Endothelial cell of umbilical vein (primary cell): ENCODE data around the gene BANF2. TPM values are rescaled to one million over a fixed set of nuclear protein-coding genes. Genes with fewer than 3 reads are reported as not detected.
A peak's percentile ranks its signal among the peaks of the same experiment; 100 is the strongest.

Source experiments
- BruUV-seq: library from RNA; stranded (reverse); fragments of 400-500 nt; replicated peaks from 2 replicates; lab custom pipeline; 2021; lab: Mats Ljungman, UMichigan
- CTCF ChIA-PET: fragments of 300-600, 350-600 bp; sonication (Branson Sonifier 250); formaldehyde crosslinking; loops from one replicate; lab custom pipeline; 2021; ENCODE audit warnings: antibody characterized with exemption, inconsistent platforms; lab: Charles Lee
- POLR2A ChIA-PET: fragments of 300-600, 350-600 bp; sonication (Branson Sonifier 250); formaldehyde crosslinking; loops from one replicate; lab custom pipeline; 2021; ENCODE audit warnings: antibody characterized with exemption, inconsistent platforms; lab: Charles Lee
- DNase-seq: peaks from one replicate; pipeline ENCODE4 v3.0.0-alpha.2; 2011; ENCODE audit warnings: low read depth, low spot score
- FAIRE-seq: peaks from 2 replicates; lab custom pipeline; 2011; peaks lifted over from hg19 to GRCh38; lab: Jason Lieb, UNC
- H2AFZ ChIP-seq: 2 replicates; pipeline ENCODE4 v1.6.0; 2012; ENCODE audit warnings: low read depth, low read length, control low read depth, inconsistent platforms
- H3K27ac ChIP-seq: 2 replicates; pipeline ENCODE4 v1.5.1; 2011; ENCODE audit warnings: low read depth, mild to moderate bottlenecking, control low read depth, low read length, moderate library complexity; ENCODE audit not compliant: insufficient read depth
- H3K27me3 ChIP-seq, 2 experiments: 2 replicates each; pipeline versions ENCODE4 v1.6.0 to v1.6.1; 2011; ENCODE audit warnings: low read length in 2 of 2, mixed read lengths in 1 of 2; ENCODE audit not compliant: control insufficient read depth in 2 of 2, insufficient read depth in 2 of 2
- H3K36me3 ChIP-seq, 2 experiments: 2 replicates in 1 of 2; 3 replicates in 1 of 2; pipeline ENCODE4 v1.5.1; 2011; ENCODE audit warnings: low read length in 2 of 2, mild to moderate bottlenecking in 1 of 2, moderate library complexity in 1 of 2; ENCODE audit not compliant: control insufficient read depth in 2 of 2, insufficient read depth in 2 of 2; ENCODE audit errors: extremely low read depth in 1 of 2
- H3K4me1 ChIP-seq: 3 replicates; pipeline ENCODE4 v1.5.1; 2011; ENCODE audit warnings: mild to moderate bottlenecking, low read length; ENCODE audit not compliant: control insufficient read depth, insufficient read depth; ENCODE audit errors: extremely low read depth
- H3K4me2 ChIP-seq: 2 replicates; pipeline ENCODE4 v1.6.1; 2011; ENCODE audit warnings: low read length, control low read depth, mixed read lengths; ENCODE audit not compliant: insufficient read depth
- H3K4me3 ChIP-seq, 3 experiments: fragments of 200-600 bp in 1 of 3; sonication (generic), shearing (Covaris generic) in 1 of 3; replicated peaks in 1 of 3; 2 replicates each; pipeline ENCODE4 v1.5.1; 2011 to 2016; ENCODE audit warnings: control low read depth in 3 of 3, low read length in 3 of 3, mild to moderate bottlenecking in 2 of 3, inconsistent platforms in 1 of 3, low read depth in 1 of 3, moderate library complexity in 1 of 3; ENCODE audit not compliant: insufficient read depth in 1 of 3
- H3K79me2 ChIP-seq: 2 replicates; pipeline ENCODE4 v1.6.0; 2012; ENCODE audit warnings: low read length, inconsistent platforms; ENCODE audit not compliant: control insufficient read depth, insufficient read depth
- H3K9ac ChIP-seq: replicated peaks from 2 replicates; pipeline ENCODE3; 2011; ENCODE audit warnings: low read length, control low read depth; ENCODE audit not compliant: insufficient read depth; ENCODE audit errors: extremely low read depth
- H3K9me1 ChIP-seq: replicated peaks from 3 replicates; pipeline ENCODE4 v1.6.0; 2011; ENCODE audit warnings: mild to moderate bottlenecking, low read length; ENCODE audit not compliant: control insufficient read depth, insufficient read depth; ENCODE audit errors: extremely low read depth
- H3K9me3 ChIP-seq: replicated peaks from 2 replicates; pipeline ENCODE4 v1.5.1; 2012; ENCODE audit warnings: low read length, inconsistent platforms; ENCODE audit not compliant: control insufficient read depth, insufficient read depth
- H4K20me1 ChIP-seq: replicated peaks from 2 replicates; pipeline ENCODE3; 2011; ENCODE audit warnings: mild to moderate bottlenecking, low read length; ENCODE audit not compliant: control insufficient read depth, insufficient read depth; ENCODE audit errors: extremely low read depth
- CTCF ChIP-seq, 2 donors: IDR thresholded peaks; 1 replicate in 1 of 2; 2 replicates in 1 of 2; pipeline ENCODE4 v1.5.1; 2011; ENCODE audit warnings: low read length in 2 of 2, mild to moderate bottlenecking in 2 of 2, moderate library complexity in 2 of 2, control low read depth in 1 of 2, inconsistent platforms in 1 of 2, low read depth in 1 of 2; ENCODE audit not compliant: insufficient read depth in 1 of 2; ENCODE audit errors: extremely low read depth in 1 of 2
- GATA2 ChIP-seq: IDR thresholded peaks from 2 replicates; pipeline ENCODE4 v1.7.0; 2011; ENCODE audit warnings: low read depth, mild to moderate bottlenecking, moderate library complexity, mixed read lengths, low read length; ENCODE audit not compliant: insufficient read length, insufficient read depth
- JUN ChIP-seq: IDR thresholded peaks from 2 replicates; pipeline ENCODE4 v1.6.1; 2011; ENCODE audit warnings: borderline replicate concordance, low read depth; ENCODE audit not compliant: insufficient read length, insufficient read depth
- MYC ChIP-seq: IDR thresholded peaks from one replicate; pipeline ENCODE4 v1.6.1; 2011; ENCODE audit warnings: mild to moderate bottlenecking, low read depth, low read length
- POLR2A ChIP-seq: IDR thresholded peaks from 2 replicates; pipeline ENCODE4 v1.6.1; 2012; ENCODE audit warnings: low read depth, mild to moderate bottlenecking, control low read depth, low read length
- POLR2AphosphoS5 ChIP-seq: IDR thresholded peaks from 2 replicates; pipeline ENCODE4 v1.6.1; 2012; ENCODE audit warnings: low read depth, mild to moderate bottlenecking, control low read depth, low read length, moderate library complexity; ENCODE audit not compliant: insufficient read depth
- dilution Hi-C: fragments of 300-500 bp; cut with MboI; formaldehyde crosslinking; loops from one replicate; pipeline ENCODE4 v1.15.0; 2019; ENCODE audit warnings: low sequenced_read_pairs; ENCODE audit not compliant: extremely low pct_ligation_motif_present
- intact Hi-C: fragments of 100-400 bp; cut with micrococcal nuclease; formaldehyde crosslinking; loops from one replicate; pipeline ENCODE4 v1.10.0; 2022
- polyA plus RNA-seq, 4 experiments: library from polyadenylated mRNA; depleted of rRNA in 3 of 4; stranded (reverse) in 3 of 4; unstranded in 1 of 4; fragments of >200 nt; gene quantifications; 2 replicates each; pipeline versions ENCODE4 v1.2.1 to v1.2.3, GENCODE V29; 2011 to 2012; ENCODE audit warnings: missing spikeins in 1 of 4
- total RNA-seq: library from RNA; stranded (reverse); gene quantifications from 2 replicates; pipeline ENCODE4 v1.2.3, GENCODE V29; 2021

Gene BANF2
- total and polyA plus RNA-seq, 2 donors (not counting 3 experiments of a cell fraction or from before 2014, with no cell fraction given), result not detected

DNA sequence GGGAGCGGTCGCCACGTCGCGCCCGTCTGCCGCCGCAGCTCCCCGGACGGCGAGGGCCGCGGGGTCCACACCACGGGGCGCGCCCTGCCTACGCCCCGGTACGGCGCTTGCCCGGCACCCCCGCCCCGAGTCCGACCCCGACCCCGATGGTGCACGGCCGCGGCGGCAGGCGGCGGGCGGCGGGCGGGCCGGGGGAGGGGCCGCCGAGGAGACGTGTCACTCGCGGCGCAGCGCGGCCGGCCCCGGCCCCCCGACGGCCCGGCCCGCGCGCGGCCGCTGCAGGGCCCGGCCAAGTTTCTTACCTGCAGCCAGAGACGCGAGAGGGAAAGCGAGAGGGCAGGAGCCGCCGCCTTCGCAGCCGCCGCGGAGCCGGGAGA is 18.1 kb upstream of the BANF2 start:
- dilution Hi-C loops (no loop called here), intact Hi-C loops (loop anchor here (1.0 to 5.0 kb wide), 10 partner anchors 26 to 606 kb away; partner anchors contain the start of genes BFSP1, DSTN and ZNF133)

More for the DNA sequence above, 18.1 kb upstream of the BANF2 start:
- peak overlapping the region; percentile 44 to 90 (median 62) for H3K4me3 ChIP-seq
- no peak for DNase-seq
- TF ChIP-seq POLR2A (no peak), MYC (no peak), JUN (no peak), GATA2 (no peak), CTCF (IDR thresholded peaks at IDR 0.05; ENCODE audit: extremely low read depth in 1 of 2, insufficient read depth in 1 of 2, low read depth in 1 of 2, low read length in 2 of 2) (no peak), POLR2AphosphoS5 (no peak)
- H3K27ac ChIP-seq, result peak overlapping the region; percentile 76
- no peak overlapping the region for H3K4me2 ChIP-seq
- peak overlapping the region; percentile 92 for H3K9ac ChIP-seq
- BruUV-seq, result no TSS peak
- peaks cover 20 to 23% of the 10 kb centered on the region in 2 experiments for H3K27me3 ChIP-seq
- H3K79me2 ChIP-seq, result peaks cover 37% of the 10 kb centered on the region
- peaks cover 5% of the 10 kb centered on the region for H4K20me1 ChIP-seq
- CTCF ChIA-PET, result interaction anchor here (0.6 to 6.2 kb wide), 43 partner anchors 10 to 315 kb away, joined by 3 to 110 read pairs (median 4); partner anchors contain the start of genes BANF2 and DSTN
- H3K9me1 ChIP-seq, result no peaks in the 10 kb centered on the region
- FAIRE-seq, result no peak
- H3K4me1 ChIP-seq, result peaks cover 13% of the 10 kb centered on the region
- POLR2A ChIA-PET, result interaction anchor here (0.6 to 2.9 kb wide), 12 partner anchors 15 to 456 kb away, joined by 3 to 20 read pairs (median 4); partner anchors contain the start of genes KAT14 and PET117
- H2AFZ ChIP-seq, result peak overlapping the region; percentile 23
- no peaks in the 10 kb centered on the region for H3K9me3 ChIP-seq
- H3K36me3 ChIP-seq, result no peaks in the 10 kb centered on the region
